Activated CD4-positive, CD25-positive, alpha-beta regulatory T cell (primary cell): ENCODE results near the gene GNG13.

Source experiments
- DNase-seq, 4 experiments: peaks; one replicate each; lab custom pipeline; 2025; lab: John Stamatoyannopoulos, UW

GNG13 gene

DNA sequence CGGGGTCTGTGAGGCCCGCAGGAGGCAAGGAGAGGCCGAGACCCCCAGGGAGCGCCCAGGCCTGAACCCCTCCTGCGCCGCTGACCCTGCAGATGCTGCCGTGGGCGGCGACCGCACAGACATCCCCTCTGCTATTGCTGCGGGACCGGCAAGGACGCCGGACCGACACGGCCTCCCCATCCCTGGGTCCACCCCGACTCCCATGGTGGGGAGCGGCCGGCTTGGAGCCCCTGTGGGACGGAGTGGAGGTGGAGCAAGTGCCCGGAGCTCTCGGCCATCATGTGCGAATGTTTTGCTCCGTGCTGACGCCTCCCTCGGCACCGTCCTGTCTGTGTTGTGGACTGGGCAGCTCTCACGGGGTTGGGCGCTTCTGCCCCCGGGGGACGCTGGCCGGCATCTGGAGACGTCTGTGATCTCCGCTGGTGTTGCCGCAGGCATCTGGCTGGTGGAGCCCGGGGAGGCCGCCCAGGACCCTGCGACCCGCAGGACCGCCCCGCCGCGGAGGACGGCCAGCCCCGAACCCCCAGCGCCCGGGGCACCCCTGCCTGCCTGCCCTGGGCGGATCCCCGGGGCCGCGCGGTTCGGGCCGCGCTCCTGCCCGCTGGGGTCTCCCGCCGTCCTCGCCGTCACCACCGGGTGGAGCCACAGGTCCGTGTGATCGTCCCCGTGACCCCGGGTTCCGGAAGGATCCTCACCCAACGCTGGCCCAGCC is 12.8 kb upstream of the GNG13 start:
- peak in 2 of 4 experiments; percentile 20 to 29 for DNase-seq

DNA sequence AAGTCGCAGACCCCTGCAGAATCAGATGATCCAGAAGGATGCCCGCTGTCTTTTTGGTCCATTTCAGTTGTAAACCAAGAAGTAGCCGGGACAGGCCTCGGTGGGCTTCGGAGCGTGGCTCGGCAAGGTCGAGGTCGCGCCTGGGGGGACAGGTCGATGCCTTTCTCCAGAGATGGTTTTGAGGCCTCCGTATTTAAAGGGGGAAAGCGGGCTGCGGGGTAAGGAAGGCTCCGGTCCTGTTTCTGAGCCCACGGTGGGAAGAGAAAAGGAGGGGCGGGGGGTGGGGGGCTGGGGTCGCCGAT is 7.5 kb upstream of the GNG13 start:
- no peak for DNase-seq

DNA sequence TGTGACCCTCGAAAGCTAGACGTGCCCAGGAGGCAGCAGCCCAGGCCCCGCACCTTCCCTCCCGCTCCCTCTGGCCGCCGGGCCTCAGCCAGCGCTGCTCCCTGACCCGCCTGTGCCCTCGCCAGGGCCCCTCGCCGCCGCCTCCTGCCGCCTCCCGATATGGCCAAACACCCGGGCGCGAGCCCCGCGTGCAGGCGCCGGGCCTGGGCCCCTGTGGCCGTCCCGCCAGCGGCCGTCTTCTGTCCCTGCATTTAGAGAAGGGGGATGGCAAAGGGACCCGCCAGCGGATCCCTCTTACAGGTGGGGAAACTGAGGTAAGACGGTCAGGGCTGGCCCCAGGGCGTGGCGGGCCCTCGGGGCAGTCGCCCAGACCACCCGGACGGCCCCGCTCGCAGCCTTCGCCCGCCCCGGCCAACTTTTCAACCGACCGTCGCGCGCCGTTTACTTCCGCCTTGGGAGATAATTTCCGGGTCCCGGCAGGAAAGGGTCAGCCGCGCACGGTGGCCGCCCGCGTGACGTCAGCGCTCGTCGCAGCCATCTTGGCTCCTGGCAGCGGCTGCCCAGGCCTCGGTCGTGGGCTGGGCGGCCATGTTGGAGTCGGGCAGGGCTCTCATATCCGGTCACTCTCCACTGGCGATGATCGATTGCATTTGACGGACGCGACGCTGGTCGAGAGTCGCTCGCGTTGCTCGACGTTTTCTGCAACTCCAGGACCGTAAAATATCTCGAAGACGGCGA is 7.0 kb upstream of the GNG13 start:
- DNase-seq, result peak; percentile 63 to 68 (median 65)

DNA sequence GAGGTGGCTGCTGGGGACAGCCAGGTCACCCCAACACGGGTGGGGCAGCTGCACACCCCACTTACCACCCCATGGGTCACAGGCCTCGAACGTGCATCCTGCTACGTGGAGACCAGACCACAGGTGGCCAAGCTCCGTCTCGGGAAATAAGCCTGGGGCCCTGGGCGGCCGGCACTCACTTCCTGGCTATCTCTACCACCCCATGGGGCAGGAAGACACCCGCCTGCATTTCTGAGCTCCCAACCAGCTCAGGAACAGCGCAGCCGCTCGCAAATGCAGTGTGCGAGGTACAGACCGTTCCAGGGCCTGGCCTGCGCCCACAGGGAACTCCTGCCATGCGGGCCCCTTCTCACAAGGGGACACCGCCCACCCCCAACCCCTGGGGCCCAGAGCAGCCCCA is 4.9 kb upstream of the GNG13 start:
- no peak for DNase-seq

DNA sequence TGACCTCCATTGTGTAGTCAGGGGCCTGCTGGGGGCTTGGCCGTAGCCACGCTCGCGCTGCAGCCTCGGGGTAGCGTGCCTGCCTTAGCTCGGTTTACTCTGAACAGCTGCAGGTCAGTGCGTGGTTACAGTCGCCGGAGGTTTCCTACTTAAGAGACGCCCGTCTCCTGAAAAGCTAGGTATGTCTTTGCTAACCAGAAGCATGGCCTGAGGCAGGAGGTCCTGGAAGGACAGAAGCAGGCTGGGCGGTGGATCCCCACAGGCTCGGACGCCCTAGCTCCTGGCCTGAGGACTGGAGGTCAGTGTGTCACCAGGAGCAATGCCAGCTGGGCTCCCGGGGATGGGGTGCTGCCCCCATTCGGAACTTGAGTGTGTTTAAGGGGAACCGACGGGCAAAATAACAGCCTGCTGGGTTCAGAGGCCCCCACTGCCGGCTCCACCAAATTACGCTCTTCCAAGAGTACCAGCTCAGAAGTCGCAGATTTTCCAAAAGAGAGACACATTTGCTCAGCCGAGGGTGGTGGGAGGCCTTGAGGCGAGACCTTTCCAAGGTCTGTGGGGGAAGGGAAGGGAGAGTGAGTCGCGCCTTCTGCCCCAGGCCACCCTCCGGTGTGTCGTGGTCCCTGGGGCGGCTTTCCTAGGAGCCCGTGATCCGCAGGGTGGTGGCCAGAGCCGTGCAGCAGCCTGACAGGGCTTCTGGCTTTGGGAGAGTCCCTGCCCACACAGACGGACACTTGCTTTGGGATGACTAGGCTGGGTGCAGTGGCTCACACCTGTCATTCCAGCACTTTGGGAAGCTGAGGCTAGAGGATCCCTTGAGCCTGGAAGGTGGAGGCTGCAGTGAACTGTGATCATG is 3.9 kb upstream of the GNG13 start:
- DNase-seq, result no peak

DNA sequence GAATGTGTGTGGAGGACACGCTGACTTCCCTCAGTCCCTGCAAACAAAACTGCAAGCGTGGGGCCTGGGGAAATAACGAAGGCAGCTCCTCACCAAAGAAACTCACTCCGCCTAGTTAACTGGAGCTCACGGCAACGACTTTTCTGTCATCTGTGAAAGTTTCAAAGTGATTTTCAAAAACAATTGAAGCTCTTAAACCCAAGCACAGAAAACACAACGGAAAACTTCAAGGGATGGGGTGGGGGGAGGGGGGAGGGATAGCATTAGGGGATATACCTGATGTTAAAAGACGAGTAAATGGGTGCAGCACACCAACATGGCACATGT is 3.2 kb upstream of the GNG13 start:
- no peak for DNase-seq

DNA sequence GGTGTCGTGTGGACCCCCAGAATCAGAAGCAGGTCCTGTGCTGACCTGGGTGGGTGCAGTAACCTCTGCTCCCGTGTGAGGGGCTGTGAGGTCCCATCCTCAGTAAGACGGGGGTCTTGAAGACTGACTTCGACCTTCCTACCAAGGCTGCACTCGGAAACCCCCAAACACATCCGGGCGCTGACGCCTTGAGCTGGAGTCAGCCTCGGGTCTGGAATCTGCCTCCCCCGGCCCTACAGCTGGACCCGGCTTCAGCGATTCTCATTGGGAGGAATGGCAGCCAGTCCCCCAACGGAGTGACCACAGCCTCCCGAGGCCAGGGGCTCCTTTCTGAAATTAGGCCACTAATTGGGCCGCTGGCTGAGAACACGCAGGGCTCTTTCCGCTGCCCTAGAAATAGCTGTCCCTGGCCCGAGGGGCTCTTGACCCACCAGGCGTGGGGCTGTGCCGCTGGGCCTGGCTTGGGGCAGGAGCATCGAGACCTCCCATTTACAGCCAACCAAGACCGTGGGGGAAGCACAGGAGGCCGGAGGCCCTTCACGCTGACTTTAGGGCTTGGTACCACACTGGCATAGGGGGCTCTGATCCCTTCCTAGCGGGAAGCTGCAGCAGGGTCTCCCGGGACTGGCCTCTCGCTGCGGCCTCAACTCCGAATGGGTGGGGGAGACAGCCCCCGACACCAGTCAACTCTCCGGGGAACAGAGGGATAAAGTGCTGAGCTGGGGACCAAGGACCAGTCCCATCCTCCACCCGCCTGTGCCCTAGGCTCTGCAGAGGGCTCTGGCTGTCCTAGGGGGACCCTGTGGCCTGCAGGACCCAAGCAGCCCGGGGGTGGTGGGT is 2.6 kb upstream of the GNG13 start:
- no peak for DNase-seq

DNA sequence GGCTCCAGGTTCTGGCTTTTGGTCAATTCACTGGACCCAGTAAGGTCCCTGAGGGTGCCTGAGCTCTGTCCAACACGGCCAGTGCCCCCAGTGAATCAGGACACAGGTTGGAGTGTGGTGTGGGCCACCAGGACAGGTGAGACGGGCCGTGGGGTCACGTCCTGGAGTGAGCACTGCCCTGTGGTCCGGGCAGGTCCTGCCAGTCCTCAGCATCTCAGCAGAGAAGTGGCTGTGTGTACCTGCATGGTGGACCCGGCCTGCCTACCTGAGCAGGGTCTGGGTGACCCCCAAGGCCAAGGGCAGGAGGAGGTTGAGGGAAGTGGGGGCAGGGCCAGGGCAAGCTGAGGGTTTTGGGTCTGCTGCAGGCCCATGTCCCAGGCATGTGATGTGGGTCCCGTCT is 1.9 kb upstream of the GNG13 start:
- DNase-seq, result no peak

DNA sequence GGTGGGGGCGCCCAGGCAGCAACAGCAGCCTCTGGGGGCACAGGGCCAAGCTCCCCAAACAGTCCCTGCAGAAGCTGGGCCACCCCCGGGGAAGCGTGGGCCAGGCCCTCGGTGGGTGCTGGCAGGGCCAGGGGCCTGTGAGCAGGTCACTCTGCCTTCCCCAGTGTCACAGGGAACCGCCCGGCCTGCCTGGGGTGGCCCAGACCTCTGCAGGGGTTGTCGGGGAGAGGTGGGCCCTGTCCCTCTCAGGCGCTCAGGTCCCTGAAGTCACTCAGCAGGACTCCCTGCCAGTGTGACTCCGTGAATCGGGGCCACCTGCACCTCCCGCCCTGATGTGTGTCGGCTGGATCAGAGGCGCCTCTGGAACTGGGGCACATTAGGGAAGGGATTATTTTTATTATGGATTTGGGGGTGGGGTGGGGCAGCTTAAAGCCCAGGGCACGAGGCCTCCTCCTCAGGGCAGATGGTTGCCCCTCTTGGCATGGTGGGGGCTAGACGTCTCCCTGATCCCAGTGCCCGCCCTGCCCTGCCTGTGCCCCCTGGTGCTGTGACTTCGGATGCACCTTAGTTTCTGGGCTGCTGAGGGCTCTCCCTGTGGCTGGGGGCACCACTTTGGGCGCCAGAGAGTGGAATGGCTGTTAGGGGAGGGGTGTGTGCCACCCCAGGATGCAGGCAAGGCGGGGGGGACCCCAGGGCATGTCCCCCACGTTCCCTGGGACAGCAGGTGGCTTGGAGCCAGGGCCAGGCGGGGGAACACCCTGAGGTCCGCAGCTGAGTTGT is 1.2 kb upstream of the GNG13 start:
- no peak for DNase-seq

DNA sequence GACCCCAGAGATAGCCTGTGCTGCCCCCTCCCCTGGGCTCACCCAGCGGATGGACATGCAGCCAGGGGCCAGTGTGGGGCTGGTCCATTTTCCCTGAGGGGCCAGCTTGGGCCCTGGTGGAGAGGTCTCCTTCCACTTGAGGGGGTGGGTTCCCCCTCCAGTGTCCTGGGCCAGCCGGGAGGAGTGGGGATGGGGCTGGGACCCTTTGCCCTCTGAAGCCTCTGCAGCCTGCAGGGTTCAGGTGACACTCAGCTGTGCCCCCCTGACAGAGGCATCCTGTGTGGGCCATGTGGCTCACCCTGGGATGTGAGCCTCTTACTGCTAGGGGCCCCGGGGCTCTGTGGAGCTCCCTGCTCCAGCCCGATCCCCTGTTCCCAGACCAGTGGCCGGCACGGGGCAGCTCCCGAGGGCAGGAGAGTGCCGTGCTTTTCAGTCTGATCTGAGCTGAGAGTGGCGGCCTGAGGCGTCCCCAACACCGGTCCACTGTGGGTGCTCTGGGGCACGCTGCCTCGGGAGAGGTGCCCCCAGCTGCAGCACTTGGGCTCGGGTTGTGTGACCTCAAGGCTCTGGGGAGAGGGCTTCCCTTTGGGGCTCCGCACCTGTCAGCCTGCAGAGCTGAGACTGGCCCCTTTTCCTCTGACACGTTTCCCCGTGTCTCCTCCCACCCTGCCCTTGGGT is 439 bp upstream of the GNG13 start:
- DNase-seq, result no peak

DNA sequence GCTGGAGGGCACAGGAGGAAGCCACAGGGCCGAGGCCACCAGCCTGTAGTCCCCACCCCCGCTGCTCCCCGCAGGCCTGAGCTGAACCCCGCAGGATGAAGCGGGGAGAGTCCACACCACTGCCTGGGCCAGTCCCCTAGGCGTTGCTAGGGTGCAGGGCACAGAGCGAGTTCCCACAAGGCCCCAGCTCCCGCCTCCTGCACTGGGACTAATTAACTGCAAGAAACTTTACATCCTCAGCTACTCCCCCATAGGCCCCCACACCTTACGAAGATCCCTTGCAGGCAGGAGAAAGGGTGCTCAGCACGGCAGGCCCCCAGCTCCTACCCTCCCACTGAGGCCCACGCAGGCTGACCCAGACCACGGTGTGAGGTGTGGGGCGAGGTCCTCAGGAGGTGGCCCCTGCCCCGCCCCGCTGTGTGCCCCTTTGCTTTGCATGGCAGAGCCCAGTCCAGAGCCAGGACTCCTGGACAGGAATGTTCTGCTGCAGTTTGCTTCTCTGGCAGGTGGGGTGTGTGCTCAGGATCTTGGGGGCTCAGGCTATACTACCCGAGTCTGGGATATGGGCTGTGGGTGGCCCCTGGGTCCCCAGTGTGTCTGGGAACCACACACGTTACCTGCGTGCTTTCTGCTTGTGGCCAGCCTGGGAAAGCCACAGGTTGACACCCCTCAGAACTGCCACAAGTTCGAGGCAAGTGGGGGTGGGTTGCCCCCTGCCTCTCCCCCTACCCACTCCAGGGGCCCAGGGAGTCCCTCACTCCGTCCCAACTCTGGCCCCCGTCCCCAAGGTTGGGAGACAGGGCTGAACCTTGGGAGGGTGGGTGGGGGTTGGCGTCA is 1.2 kb downstream of the GNG13 start:
- DNase-seq, result no peak

DNA sequence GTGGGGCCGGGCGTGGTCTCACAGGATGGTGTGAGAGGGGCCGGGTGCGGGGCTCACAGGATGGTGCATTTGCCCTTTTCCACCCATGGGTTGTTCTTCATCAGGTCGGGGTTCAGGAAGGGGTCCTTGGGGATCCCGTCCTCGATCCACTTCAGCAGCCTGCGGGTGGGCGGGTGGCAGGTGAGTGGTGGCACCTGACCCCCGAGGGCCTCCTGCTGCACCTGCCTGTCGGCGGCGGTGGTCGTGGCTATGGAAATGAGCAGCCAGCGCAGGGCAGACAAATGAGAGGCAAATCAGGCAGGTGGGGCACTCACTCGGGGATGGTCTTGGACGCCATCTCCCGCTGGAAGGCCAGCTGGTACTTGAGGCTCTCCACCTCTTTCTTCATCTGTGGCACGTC is 1.9 kb downstream of the GNG13 start:
- no peak for DNase-seq

DNA sequence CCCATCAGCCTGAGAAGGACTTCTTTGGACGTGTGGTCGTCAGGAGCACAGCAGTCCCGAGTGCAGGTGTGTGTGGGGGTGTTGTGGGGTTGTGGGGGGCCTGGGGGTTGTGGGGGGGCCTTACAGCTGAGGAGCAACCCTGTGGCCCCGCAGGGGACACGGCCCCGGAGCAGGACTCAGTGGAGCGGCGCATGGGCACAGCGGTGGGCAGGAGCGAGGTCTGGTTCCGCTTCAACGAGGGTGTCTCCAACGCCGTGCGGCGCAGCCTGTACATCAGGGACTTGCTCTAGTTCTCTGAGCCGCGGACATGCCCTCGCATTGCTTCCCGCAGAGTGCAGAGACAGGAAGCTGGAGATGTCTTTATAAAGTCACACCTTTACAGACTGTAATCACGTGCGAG is 2.8 kb downstream of the GNG13 start:
- DNase-seq, result no peak

DNA sequence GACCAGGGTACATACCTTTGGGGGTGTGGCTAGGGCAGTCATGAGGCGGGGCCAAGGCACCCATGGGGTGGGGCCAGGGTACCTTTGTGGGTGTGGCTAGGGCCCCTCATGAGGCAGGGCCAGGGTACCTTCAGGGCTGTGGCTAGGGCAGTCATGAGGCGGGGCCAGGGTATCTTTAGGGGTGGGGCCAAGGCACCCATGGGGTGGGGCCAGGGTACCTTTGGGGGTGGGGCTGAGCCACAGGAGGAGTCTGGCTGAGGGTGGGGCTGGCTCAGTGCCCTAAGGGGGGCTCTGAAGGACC is 3.5 kb downstream of the GNG13 start:
- DNase-seq, result no peak

DNA sequence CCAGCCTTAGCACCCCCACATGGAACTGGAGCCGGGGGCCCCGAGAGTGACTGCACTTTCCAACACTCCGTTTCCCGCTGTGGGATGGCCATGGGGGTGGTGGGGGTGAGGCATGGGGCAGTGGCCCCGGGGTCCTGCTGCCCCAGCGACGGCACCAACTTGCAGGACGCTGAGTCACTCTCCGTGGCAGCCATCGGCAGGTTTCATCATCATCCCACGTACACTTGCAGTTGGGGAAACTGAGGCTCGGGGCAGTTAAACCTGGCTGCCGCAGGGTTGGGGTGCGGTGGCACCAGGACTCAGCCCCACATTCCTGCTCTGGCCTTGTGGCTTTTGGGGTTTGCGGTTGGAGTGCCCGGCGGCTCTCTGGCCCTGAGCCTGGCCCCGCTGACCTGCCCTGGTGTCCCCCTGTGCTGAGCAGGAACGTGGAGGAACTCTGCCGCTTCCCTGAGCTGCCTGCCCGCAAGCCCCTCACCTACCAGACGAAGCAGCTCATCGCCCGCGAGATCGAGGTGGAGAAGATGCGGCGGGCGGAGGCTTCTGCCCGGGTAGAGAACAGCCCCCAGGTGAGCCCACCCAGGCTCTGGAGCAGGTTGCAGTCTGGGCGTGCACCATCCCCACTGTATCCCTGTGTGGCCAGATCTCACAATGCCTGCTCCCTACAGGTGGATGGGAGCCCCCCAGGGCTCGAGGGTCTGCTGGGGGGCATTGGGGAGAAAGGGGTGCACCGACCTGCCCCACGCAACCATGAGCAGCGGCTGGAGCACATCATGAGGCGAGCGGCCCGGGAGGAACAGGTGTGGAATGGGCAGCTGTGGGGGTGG is 4.0 kb downstream of the GNG13 start:
- DNase-seq, result no peak

DNA sequence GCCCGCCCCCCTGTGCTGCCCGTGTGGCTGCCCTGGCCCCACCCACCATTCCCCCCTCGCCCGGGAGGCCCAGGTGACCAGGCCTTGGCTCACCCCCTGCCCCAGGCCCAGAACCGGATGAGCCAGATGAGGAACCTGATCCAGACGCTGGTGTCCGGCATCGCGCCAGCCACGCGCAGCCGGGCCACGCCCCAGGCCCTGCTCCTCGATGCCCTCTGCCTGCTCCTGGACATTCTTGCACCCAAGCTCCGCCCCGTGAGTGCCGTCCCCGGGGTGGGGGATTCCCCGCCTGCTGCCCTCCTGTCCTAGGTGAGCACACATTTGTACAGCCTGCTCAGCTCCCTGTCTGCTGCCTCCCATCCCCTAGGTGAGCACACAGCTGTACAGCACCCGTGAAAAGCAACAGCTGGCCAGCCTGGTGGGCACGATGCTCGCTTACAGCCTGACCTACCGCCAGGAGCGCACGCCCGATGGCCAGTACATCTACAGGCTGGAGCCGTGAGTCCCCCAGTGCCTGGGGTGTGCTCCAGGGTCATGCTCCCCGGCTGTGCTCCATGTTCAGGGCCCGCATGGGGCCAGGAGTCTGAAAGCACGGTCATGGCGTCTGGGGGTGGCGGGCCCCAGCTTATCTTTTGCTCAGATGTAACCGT is 4.8 kb downstream of the GNG13 start:
- DNase-seq, result no peak

DNA sequence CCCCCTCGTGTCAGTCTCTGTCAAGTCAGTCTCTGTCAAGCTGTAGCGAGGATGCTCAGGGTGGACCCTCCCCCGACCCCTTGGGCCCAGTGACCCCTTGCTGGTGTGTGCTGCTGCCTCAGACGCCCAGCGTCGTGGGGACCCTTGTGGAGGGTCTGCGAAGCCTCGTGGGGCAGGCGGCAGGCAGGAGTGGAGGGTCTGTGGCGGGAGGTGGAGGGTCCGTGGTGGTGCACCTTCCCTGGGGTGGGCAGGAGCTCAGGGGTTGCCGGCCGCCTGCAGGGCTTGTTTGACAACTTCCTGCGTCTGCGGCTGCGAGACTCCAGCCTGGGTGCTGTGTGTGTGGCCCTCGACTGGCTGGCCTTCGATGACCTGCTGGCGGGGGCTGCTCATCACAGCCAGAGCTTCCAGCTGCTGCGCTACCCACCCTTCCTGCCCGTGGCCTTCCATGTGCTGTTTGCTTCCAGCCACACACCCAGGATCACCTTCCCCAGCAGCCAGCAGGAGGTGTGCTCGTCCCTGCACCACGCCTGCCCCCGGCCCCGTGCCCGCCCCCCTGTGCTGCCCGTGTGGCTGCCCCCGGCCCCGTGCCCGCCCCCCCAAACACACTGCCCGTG is 5.6 kb downstream of the GNG13 start:
- DNase-seq, result no peak

DNA sequence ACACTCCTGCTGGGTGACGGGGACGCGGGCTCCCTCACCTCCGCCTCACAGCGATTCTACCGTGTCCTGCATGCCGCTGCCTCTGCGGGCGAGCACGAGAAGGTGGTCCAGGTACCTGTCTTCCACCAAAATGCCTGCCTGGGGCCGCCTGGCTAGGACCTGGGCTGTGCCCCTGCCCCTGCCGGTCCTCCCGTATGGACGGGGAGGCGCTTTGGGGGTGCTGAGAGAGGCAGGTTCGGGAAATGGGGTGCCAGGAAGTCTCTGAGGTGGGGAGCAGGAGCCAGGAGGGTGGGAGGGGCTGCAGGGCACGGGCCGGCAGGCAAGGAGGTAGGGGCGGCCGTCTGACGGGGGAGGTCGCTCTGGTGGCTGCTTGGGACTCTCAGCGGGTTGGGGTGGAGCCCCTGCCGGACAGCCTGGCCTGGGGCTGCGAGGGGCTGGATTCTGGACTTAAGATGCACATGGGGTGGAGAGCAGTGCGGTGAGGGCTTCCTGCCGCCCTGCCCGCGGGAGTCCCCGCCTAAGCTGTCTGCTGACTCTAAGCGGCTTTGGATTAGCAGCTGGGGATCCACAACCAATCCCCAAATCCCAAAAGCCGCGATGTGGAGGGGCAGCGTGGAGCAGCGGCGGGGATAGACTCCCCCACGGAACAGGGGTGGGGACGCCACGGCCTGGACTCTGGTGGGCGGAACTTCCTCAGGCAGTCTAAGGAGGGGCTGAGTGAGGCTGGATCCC is 6.3 kb downstream of the GNG13 start:
- no peak for DNase-seq
